A673 (cell line): Measurements from ENCODE around the gene MAP3K13. TPM values are rescaled to one million over a fixed set of nuclear protein-coding genes. Genes with fewer than 3 reads are reported as not detected.

ENCODE experiments used
- BruUV-seq: library from RNA; stranded (reverse); fragments of 400-500 nt; replicated peaks from 2 replicates; lab custom pipeline; 2021; lab: Mats Ljungman, UMichigan
- CTCF ChIA-PET: fragments of 300-600 bp; sonication (Branson Sonifier 250); formaldehyde crosslinking; loops from one replicate; lab custom pipeline; 2022; ENCODE audit warnings: antibody characterized with exemption; lab: Charles Lee
- POLR2A ChIA-PET: fragments of 300-600 bp; sonication (Branson Sonifier 250); formaldehyde crosslinking; loops from one replicate; lab custom pipeline; 2022; ENCODE audit warnings: antibody characterized with exemption; ENCODE audit not compliant: low non-redundant PET; lab: Charles Lee
- DNase-seq: peaks from one replicate; pipeline ENCODE4 v3.0.0-alpha.2; 2015; ENCODE audit warnings: low spot score
- H3K27ac ChIP-seq: fragments of 200-600 bp; sonication (generic); 2 replicates; pipeline ENCODE4 v1.5.1; 2016; ENCODE audit warnings: mixed run types, low read depth, mild to moderate bottlenecking, mixed read lengths, antibody characterized with exemption, low read length; ENCODE audit not compliant: poor library complexity, severe bottlenecking
- H3K27me3 ChIP-seq: fragments of 200-600 bp; sonication (generic); replicated peaks from 2 replicates; pipeline ENCODE4 v1.6.1; 2017; ENCODE audit warnings: mixed run types, low read depth, mild to moderate bottlenecking, mixed read lengths, antibody characterized with exemption, low read length; ENCODE audit not compliant: insufficient read depth, poor library complexity
- H3K36me3 ChIP-seq: fragments of 200-600 bp; sonication (generic); 2 replicates; pipeline ENCODE4 v1.6.1; 2016; ENCODE audit warnings: mixed run types, mild to moderate bottlenecking, mixed read lengths, antibody characterized with exemption, low read length; ENCODE audit not compliant: insufficient read depth, poor library complexity, severe bottlenecking
- H3K4me1 ChIP-seq: fragments of 200-600 bp; sonication (generic); 2 replicates; pipeline ENCODE4 v1.6.1; 2017; ENCODE audit warnings: mixed run types, mild to moderate bottlenecking, mixed read lengths, antibody characterized with exemption, low read length; ENCODE audit not compliant: insufficient read depth, poor library complexity, severe bottlenecking
- H3K4me3 ChIP-seq: fragments of 200-600 bp; sonication (generic); 2 replicates; pipeline ENCODE4 v1.5.1; 2016; ENCODE audit warnings: low read depth, mixed run types, mild to moderate bottlenecking, mixed read lengths, low read length; ENCODE audit not compliant: poor library complexity, severe bottlenecking
- H3K9me3 ChIP-seq: fragments of 200-600 bp; sonication (generic); 2 replicates; pipeline ENCODE4 v1.6.1; 2016; ENCODE audit warnings: mixed run types, low read depth, mild to moderate bottlenecking, mixed read lengths, antibody characterized with exemption, low read length; ENCODE audit not compliant: poor library complexity, severe bottlenecking
- CTCF ChIP-seq: fragments of 300-800, 200-600 bp; sonication (generic); conservative IDR thresholded peaks from 2 replicates; pipeline ENCODE4 v1.5.1; 2017; ENCODE audit warnings: low read depth, mild to moderate bottlenecking, antibody characterized with exemption, low read length, moderate library complexity, mixed read lengths
- EZH2 ChIP-seq: fragments of 200-600 bp; sonication (generic); IDR thresholded peaks from 2 replicates; pipeline ENCODE4 v1.6.1; 2017; ENCODE audit warnings: borderline replicate concordance, low read depth, mild to moderate bottlenecking, mixed read lengths, antibody characterized with exemption, low read length; ENCODE audit not compliant: poor library complexity, severe bottlenecking
- intact Hi-C: fragments of 100-400 bp; cut with micrococcal nuclease; formaldehyde crosslinking; loops from one replicate; pipeline ENCODE4 v1.10.0; 2022; ENCODE audit not compliant: unreplicated experiment
- total RNA-seq: library from RNA; stranded (reverse); gene quantifications from 2 replicates; pipeline ENCODE4 v1.2.3, GENCODE V29; 2021

MAP3K13 gene
- total RNA-seq, 1 experiment from 2014 or later = 26.8 TPM

- H3K27ac ChIP-seq = no peak overlapping the region
- no peaks in the 10 kb centered on the region for H3K36me3 ChIP-seq
- POLR2A ChIA-PET = no interaction called here
- intact Hi-C loops = no loop called here
- CTCF ChIA-PET = no interaction called here
- H3K27me3 ChIP-seq = no peaks in the 10 kb centered on the region
- no peaks in the 10 kb centered on the region for H3K9me3 ChIP-seq
- no peaks in the 10 kb centered on the region for H3K4me1 ChIP-seq
- BruUV-seq = no TSS peak
- no peak overlapping the region for H3K4me3 ChIP-seq
- TF ChIP-seq CTCF = no peak
- no peak for TF ChIP-seq EZH2
- DNase-seq = no peak
Observed at GRCh38 chr3:185479373-185479945, 116.5 kb downstream of the MAP3K13 start.

GRCh38 chr3:185484296-185484695 is 121.4 kb downstream of the MAP3K13 start:
- Histone ChIP-seq H3K36me3 (no peaks in the 10 kb centered on the region), H3K27ac (no peak overlapping the region), H3K27me3 (no peaks in the 10 kb centered on the region), H3K4me1 (no peaks in the 10 kb centered on the region), H3K9me3 (no peaks in the 10 kb centered on the region), H3K4me3 (no peak overlapping the region)
- TF ChIP-seq EZH2 (no peak), CTCF (no peak)
- CTCF ChIA-PET = no interaction called here
- BruUV-seq = no TSS peak
- DNase-seq = no peak
- intact Hi-C loops = no loop called here
- POLR2A ChIA-PET = no interaction called here

DNA sequence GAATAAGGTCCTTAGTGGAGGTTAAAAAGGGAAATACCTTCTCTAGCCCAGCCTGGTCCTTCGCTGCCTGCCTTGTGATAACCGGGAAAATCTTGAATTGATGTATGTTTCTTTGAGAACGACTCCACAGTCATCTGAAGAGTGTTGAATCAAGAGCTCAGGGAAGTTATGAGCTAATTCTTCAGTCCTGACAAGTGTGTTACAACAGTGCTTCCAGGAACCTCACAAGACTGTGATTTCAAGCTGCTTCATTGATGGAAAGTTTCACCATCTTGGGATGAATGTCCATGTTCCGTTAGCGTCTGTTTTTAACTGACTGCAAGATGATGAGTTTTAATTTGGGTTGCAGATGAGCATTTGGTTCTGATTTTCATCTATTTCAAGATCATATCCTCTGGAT is 123.5 kb downstream of the MAP3K13 start:
- Histone ChIP-seq H3K27me3 (no peaks in the 10 kb centered on the region), H3K9me3 (no peaks in the 10 kb centered on the region), H3K36me3 (peaks cover under 1% of the 10 kb centered on the region), H3K4me1 (no peaks in the 10 kb centered on the region), H3K4me3 (no peak overlapping the region), H3K27ac (no peak overlapping the region)
- ChIA-PET POLR2A (no interaction called here), CTCF (interaction anchor here (0.5 kb wide), 1 partner anchor 20 kb away, joined by 9 read pairs; no protein-coding TSS in a partner anchor)
- intact Hi-C loops = no loop called here
- TF ChIP-seq EZH2 = no peak
- no peak for TF ChIP-seq CTCF
- BruUV-seq = no TSS peak
- DNase-seq = no peak
